ENCODE measurements around the gene SLC25A52.

The SLC25A52 gene

DNA sequence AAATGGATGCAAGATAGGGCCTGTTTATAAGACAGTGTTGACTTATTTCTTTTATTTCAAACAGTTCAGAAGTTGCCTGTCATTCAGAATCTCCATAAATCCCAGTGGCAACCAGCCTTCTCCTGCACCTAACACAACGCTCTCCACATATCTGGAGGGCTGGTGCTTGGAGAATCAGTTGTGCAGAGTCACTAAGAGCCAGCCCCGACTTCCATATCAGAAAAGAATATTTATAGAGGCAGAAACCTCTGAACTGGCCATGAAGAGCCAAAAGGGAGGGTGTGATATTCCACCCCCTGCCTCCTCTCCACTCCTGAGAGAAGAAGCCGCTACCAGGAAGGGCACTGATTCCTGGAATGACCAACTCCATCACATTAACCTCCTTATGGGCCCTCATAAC is 42.3 kb downstream of the SLC25A52 start:
- no peak for DNase-seq (ENCODE audit: low read depth)
- TF ChIP-seq CTCF (IDR thresholded peaks at IDR 0.05; ENCODE audit: low read depth, low read length, missing control alignments): no peak
- in situ Hi-C loops (cut with HindIII; ENCODE audit: low sequenced_read_pairs): no loop called here
- H3K4me3 ChIP-seq (ENCODE audit: low read depth, low read length): no peak overlapping the region

GRCh38 chr18:31716362-31716761 is 44.3 kb downstream of the SLC25A52 start:
- no peak for TF ChIP-seq CTCF (IDR thresholded peaks at IDR 0.05; ENCODE audit: low read depth, low read length, missing control alignments)
- H3K4me3 ChIP-seq (ENCODE audit: low read depth, low read length): no peak overlapping the region
- no peak for DNase-seq (ENCODE audit: low read depth)
- in situ Hi-C loops (cut with HindIII; ENCODE audit: low sequenced_read_pairs): no loop called here

DNA sequence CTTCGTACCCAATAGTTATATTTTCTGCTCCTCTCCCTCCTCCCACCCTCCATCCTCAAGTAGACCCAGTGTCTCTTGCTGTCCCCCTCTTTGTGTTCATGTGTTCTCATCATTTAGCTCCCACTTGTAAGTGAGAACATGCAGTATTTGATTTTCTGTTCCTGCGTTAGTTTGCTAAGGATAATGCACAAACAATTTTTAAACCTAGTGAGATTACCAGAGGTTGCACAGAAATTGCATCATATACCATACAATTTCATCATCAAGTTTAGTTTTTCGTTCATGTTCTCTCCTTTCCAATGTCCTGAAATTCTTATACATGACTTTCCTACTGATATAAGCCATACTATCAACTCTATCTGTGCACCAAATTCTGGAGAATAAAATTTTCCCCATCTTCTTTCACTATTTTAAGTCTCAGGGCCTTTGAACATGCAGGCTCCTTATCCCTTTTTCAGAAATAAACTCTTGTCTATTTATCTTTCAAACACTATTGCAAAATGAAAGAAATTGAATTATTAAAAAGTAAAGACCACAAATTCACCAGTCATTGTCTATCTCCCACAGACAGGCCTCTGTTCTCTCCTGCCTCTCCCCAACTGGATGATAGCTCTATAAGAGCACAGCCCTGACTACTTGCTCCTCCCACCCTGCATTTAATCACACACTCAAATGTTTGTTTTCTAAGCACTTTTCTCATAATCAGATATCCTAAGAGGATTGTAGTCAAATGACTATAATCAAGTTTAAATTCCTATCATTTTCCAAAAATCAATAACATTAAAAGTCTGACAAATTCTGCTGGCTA is 49.1 kb downstream of the SLC25A52 start:
- H3K4me3 ChIP-seq (ENCODE audit: low read depth, low read length): no peak overlapping the region
- in situ Hi-C loops (cut with HindIII; ENCODE audit: low sequenced_read_pairs): no loop called here
- DNase-seq (ENCODE audit: low read depth): no peak
- no peak for TF ChIP-seq CTCF (IDR thresholded peaks at IDR 0.05; ENCODE audit: low read depth, low read length, missing control alignments)

GRCh38 chr18:31710826-31711225 is 49.9 kb downstream of the SLC25A52 start:
- no peak for DNase-seq (ENCODE audit: low read depth)
- no peak overlapping the region for H3K4me3 ChIP-seq (ENCODE audit: low read depth, low read length)
- TF ChIP-seq CTCF (IDR thresholded peaks at IDR 0.05; ENCODE audit: low read depth, low read length, missing control alignments): no peak
- in situ Hi-C loops (cut with HindIII; ENCODE audit: low sequenced_read_pairs): no loop called here

All from astrocyte of the cerebellum (primary cell).